AG08395 (cell line): Measurements from ENCODE around the gene PAEP.
"Not testable (repeated sequence)": the region's sequence is repeated elsewhere in the genome, so short reads cannot be mapped to it uniquely, and the experiment has no call there.

Source experiments
- DNase-seq: peaks from one replicate; pipeline ENCODE4 v3.0.0; 2012; ENCODE audit warnings: mixed read lengths, low spot score

The PAEP gene

DNA sequence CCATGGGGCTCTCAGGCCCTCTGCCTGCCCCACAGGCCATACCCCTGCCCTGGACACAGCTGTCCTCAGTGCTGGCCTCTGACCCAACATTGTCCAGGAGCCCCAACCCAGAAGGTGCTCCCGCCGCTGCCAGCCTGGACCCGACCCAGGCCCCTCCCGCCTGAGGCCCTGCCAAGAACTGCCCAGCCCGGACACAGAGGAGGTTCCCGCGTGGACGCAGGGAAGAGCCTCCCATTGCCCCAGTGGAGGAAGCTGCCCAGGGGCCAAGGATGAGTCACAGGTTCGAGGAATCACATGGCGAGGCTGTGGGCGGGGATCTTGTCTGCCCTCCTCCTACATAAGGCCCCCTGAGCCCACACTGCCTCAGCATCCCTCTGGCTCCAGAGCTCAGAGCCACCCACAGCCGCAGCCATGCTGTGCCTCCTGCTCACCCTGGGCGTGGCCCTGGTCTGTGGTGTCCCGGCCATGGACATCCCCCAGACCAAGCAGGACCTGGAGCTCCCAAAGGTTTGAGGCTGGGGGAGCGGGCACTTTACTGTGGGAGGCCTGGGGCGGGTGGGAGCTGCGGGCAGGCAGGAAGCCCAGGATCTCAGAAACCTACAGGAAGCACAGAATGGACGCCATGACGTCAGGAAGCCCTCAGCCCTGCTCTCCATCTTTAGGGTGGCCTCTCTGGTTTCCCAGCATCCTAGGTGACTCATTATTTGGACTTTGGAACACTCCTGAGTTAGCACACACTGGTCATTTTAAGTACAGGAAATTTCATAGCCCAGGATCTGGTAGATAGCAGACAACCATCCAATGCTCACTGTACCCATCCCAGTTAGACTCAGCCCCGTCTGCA, at the start of gene PAEP:
PAEP (plus strand) TSS at position 366 of the 844 bp plus-strand sequence.
- no peak for DNase-seq

DNA sequence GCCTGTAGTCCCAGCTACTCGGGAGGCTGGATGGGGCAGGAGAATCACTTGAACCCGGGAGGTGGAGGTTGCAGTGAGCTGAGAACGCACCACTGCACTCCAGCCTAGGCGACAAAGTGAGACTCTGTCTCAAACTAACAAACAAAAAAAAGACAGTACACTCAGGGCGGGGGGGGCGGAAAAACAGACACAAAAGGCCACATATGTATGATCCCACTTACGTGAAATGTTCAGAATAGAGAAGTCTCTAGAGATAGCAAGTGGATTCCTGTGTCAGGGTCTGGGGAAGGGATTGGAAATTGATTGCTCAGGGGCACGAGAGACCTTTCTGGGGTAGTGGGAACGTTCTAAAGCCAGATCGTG, 49.3 kb upstream of the PAEP start:
- no peak for DNase-seq

DNA sequence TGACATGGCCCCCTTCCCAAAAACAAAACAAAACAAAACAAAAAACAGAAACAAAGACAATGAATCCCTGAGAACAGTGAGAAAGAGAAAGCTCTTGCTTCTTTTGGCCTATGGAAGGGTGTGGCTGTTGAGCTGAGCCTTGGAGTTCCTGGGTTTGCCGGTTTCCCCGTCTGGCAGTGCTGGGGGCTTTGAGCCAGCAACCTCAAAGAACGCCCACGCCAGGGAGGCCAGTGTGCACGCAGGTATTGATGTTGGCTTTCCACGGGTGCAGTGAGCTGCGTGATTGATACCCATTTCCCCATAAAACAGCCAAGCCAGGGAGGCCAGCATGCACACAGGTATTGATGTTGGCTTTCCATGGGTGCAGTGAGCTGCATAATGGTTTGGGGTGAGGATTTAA, 48.7 kb upstream of the PAEP start:
- no peak for DNase-seq

DNA sequence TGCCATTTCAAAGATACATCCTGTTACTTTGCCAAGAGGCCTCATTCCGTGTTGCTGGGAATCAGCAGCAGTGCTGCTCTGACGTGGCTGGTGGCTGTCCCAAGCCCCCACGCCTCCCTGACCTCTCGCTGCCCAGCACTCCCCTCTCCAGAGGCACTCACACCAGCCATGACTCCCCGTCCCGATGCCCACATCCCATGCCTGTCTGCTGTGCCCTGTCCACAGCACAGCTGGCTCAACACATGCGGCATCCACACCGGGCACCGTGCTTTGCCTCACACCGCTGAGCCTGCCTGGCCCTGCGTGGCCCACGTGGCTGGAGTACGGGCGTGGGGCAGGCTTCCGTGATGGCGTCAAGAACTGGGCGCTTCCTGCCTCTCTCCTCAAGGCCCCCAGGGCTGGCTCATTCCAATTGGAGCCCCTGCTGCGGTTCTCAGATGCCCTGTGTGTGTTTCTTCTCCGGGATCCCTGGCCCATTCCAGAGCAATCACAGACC, 48.2 kb upstream of the PAEP start:
- DNase-seq: no peak

DNA sequence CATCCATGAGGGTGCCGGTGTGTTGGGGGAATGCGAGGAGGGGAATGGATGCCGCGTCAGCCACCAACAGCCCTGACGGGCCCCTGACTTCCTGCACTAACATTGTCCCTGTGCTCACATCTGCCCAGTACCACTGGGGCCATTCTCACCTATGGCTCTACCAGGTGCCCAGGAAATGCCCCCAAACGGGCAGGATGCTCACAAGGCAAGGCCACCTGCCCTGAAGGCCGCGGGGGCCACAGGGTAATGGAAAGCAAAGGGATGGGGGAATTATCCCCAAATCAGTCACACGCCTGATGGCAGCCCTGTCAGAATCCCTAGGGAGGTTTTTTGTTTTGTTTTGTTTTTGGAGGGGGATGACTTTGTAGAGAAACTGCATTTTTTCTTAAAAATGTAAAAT, 47.6 kb upstream of the PAEP start:
- DNase-seq: not testable (repeated sequence)

DNA sequence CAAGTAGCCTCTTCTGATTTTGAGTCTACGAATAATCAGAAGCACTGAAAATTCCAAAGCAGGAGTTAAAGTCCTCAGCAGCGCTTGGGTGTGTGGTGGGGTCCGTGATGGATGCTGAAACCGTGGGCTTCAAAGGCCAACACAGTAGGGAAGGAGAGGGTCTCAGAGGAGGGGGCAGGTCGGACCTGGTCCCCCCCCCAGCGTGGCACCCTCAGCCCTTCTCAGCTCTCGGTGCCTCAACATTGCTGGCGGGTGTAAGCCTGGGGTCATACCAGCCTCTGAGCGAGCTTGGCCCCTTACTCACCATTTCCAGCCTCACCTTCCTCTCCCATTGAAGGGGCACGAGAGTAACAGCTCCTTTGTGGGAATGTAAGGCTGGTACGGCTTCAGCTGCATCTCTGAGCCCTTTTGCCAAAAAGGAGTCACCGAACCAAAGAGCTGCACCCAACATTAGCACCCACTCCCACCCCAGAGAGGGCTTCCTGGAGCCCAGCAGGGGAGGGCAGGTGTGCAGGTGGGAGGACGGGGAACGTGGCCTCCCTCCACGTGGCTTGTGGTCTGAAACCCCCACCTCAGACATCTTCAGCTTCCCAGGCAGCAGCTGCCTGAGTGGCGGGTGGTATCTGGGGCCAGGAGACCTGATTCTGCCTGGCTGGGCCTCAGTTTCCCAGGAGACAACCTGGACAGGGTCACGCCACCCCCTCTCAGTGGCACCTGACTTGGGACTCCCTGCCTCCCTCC, 47.0 kb upstream of the PAEP start:
- DNase-seq: no peak

DNA sequence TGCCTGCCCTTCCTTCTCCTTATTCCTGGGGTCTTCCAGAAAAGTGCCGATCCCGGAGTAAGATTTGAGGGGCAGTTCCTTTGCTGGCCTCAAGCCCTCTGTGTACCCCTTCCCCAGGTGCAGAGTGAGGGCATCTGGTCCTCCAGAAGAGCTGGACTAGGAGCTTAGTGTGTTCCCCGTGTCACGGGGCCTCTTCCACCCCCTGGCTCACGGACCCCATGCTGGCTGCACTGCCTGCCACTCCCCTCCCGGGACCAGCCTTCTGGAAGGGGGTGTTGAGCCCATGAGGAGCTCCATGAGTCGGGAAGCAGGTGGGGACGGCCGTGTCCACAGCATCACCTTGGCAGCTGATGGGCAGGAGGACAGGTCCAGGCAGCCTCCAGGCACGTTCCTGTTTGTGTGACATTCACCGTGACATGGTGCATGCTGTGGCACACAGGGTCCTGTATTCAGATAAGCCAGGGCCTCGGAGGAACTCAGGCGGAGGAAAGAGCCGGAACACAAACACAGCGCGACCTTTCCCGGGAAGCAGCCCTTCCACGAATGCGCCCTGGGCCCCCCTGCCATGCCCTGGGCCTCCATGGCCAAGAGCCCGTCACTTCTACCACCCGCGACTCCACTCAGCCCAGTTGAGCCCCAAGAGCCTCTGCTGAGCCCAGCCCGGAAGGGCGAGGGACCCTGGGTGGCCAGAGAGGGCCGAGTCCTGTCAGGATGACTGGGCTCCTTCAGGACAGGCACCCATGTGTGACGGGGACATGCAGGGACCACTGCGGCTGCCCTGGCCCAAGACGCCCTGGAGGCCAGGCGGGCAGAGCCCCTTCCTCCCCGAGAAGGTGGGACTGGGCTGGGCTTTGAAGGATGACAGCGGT, 46.2 kb upstream of the PAEP start:
- DNase-seq: no peak

DNA sequence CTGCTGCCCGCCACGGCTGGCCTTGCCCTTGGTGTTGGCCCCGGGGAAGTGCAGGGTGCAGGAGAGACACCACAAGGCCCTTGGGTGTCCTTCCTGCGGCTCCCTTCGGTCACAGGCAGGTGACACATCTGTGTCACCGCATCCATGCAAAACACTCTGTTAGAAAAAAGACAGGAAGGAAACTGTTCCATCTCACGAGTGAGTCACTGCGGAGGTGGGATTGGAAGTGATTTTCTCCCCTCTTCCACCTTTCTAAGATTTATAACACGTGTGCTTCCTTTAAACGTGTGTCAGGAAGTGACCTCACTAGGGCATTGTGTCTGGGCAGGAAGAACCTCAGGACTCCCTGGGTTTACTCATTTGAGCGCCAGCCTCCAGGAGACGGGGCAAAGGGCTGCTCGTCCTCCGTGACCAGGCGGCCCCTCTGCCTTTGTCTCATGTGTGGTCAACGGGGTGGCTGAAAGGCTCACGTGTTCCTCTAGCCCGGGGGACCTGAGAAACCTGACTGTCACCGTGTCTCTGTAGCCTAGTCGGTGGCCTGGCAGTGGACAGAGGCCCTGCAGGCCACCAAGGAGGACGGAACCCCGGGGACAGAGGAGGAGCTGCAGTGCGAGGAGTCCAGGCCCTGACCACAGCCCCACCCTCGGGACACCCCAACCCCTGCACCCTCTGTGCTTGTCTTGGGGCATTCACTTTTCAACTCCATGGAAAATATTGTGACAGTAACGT, 45.3 kb upstream of the PAEP start:
- no peak for DNase-seq

DNA sequence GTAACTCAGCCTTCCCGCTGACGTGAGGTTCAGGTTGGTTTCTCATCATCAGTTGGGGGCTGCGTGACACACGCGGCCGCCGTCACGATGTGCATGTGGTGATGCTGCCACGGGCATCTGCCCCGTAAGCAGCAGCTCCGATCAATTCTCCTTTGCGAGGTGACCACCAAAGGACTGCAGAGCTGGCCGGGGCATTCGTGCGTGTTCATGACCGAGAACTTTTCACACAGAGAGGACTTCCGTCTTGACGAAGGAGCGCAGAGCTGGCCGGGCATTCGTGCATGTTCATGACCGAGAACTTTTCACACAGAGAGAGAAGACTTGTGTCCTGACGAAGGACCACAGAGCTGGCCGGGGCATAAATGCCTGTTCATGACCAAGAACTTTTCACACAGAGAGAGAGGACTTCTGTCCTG, 44.1 kb upstream of the PAEP start:
- no peak for DNase-seq

DNA sequence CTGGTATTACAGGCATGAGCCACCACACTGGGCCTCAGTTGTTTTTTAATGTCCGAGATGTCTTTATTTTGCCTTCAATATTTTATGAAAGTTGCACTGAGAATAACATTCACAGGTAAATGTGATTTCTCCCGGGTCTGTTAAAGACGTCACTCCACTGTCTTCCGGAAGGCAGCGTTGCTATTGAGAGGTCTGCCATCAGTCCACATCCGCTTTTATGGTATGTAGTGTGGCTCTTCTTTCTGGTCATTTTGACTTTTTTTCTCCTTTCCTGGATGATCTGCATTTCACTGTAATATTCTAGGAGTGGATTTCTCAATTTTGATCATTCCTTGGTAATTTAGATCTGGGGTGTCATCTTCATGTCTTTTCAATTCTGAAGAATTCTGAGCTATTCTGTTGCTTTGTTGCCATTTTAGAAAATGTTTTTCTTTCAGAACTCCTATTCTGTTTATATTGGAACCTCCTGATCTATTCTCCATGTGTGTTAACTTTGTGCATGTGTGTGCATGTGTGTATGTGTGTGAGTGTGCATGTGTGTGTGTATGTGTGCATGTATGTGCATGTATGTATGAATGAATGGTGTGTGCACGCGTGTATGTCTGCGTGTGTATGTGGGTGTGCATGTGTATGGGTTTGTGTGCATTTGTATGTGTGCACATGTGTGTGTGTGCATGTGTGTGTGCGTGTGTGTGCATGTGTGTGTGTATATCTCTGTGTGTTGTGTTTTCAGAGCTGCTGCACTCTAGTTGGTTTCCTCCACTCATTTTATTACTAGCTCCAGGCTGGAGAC, 42.2 kb upstream of the PAEP start:
- DNase-seq: no peak

DNA sequence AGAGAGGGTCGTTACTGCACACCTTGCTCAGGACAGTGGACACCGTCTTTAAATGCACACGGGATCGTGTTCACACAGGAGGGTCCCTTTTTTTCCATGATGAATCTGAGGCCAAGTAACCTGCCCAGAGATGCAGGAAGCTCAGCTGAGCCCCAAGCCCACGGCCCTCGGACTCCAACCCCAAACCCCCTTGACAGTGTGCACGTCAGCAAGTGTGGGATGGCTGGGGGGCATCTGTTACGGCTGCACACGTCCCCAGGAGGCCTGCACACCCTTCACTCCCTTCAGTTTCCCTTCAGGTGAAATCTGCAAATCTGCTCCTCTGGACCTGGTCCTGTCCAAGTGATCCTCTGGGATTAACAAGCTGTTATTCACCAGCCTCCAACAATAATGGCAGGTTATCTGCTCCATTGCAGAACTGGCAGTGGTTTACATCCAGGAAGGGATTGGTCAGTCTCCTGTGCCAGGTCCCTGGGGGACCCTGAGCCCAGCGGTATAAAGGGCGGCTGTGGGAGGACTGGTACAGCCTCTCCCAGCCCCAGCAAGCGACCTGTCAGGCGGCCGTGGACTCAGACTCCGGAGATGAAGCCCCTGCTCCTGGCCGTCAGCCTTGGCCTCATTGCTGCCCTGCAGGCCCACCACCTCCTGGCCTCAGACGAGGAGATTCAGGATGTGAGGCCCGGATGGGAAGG, 40.5 kb upstream of the PAEP start, which contains the start of gene LCN1:
LCN1 (plus strand) TSS at position 525 of the 692 bp plus-strand sequence; CDS start at position 583, 58 bp downstream.
- no peak for DNase-seq

DNA sequence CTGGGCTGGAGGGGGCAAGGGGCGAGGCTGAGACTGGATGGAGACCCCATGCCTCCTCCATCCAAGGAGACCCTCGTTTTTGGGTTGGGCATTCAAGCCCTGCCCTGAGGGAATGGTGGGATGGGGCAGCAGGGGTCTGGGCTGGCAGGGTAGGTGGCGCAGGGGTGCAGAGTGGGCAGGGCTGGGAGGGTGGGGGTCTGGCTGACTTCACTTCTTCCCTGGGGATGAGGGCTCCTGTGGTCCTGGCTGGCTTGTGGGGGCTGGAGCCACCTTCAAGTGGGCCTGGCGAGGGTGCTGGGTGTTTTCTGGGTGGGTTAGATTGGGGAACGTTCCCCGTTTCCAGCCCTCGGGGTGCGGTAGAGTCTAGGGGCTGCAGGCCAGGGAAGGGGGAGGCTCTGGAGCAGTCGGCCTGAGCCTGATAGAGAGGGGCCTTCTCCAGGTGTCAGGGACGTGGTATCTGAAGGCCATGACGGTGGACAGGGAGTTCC, 39.9 kb upstream of the PAEP start:
- DNase-seq: no peak

DNA sequence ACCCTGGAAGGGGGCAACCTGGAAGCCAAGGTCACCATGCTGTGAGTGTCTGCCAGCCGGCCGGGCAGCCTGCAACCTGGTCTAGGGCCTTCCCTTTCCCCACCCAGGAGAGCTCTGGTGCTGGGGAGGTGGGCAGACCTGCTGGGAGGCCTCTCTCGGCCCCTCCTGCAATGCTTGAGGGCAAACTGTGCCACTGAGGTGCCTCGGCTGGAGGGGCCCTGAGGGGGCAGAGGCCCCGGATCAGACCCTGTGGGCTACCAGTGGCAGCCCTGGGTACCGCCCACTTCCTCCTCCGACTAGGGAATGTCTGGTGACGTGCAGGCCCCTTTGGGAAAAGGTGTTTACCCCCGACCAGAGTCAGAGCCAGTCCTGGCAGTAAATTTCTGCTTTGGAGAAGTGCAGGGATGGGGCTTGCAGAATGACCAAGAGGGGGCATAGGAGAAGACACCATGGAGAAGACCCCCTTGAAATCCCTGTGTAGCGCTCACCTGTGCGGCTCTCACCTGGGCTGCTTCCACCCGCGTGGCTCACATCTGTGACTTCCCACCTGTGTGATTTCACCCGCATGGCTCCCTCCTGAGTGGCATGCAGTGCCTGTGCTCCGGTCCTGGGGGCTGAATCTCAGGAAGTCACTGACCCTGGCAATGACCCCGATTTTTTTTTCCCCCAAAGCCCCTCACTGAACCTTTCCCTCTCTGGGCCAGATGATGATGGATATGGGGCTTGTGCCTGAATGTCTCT, 39.2 kb upstream of the PAEP start:
- no peak for DNase-seq

DNA sequence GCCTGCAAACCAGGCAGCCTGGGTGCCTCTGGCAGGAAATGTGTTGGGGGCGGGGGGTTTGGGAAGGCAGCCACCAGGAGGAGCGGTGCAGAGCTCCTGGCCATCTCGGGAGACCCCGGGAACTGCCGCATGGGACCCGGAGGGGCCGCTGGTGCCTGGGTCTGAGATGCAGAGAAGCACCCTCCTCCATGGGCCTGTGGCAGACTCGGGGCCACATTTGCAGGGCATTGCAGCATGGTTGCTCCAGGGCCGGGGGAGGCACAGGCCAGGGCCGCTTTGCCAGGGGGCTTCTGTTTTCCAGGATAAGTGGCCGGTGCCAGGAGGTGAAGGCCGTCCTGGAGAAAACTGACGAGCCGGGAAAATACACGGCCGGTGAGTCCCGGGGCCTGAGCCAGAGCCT, 38.6 kb upstream of the PAEP start:
- DNase-seq: no peak

DNA sequence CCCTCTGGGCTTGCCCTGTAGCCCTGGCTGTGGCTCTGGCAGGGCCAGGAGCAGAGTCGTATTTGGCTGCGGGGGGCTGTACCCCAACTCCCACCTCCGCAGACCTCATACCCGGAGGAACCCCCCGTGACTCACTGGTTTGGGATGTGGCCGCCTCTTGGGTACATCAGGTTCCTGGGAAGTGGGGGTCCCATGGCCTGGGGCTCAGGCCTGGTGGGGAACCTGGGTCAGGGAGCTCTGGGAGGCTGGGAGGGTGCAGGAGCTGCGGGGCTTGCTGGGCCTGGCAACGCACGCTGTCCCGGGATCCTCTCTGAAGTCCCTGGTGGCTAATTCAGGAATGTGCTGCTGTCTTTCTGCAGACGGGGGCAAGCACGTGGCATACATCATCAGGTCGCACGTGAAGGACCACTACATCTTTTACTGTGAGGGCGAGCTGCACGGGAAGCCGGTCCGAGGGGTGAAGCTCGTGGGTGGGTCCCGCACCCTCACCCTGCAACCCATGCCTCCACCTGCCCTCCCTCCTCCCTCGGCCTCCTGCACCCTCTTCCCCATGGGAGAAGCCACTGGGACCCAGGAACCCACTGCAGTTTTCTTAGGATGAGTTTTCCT, 37.9 kb upstream of the PAEP start:
- DNase-seq: no peak

DNA sequence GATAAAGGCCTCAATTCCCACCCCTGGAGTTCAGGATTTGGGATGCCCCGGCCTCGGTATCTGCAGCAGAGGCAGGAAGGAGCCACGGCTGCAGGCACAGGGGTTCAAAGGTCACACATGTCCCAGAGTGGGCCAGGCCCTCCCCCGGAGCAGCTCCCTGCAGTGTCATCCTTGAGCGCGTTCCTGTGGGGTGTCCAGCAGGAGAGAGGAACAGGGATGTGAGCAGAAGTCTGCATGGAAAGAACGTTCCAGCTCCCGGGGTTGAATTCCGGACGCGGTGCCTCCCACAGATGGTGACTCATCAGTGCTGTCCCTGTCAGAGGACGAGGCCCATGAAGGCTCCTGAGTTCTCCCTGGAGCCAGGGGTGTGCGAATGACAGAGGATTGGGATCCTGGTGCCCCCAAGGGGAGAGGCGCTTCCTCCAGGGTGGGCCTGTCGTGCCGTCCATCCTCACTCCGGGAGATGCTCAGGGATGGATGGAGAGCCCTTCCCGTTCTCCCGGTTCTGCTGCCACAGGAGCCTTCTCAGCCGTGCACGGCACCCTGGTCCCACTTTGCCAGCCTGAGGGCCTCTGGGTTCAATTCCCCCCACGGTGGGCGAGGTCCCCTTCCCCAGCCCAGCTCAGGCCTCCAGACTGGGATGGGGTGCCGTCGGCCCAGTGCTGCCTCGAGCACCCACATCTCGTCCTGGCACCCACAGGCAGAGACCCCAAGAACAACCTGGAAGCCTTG, 37.3 kb upstream of the PAEP start:
- DNase-seq: peak; percentile 50

DNA sequence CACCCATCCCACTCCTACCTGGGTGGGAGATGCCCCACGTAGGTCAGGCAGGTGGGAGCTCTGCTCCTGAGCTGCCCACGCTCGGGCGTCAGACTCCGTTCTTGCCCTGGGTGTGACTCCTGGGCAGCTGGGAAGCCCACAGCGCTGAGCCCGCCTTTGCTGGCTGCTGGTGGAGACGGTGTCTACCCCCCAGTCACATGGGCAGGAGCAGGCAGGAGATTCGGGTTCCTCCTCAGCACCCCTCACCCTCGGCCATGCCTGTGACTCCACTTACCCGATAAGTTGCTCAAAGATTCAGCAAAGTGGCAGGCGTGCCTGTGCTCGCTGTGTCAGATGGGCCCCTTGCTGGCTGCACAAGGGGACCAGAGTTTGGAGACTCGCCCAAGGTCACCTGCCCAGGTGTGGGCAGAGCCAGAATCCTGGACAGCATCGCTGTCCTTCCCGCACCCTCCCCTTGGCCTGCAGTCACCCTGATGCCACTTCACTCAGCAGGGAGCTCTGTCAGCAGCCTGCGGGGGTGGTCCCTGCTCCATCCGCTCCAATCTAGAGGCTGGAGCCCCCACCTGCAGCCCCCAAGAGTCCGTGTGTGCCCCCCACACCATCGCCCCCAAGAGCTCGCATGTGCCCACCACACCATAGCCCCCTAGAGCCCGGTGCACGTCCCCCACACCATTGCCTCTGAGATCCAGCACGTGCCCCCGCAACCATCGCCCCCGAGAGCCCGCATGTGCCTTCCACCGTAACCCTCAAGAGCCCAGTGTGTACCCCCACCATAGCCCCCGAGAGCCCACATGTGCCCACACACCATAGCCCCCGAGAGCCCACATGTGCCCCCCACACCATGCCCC, 36.1 kb upstream of the PAEP start:
- no peak for DNase-seq
